SU-DHL-6 (cell line): ENCODE measurements around the gene PCK2.

ENCODE experiments used
- H2AFZ ChIP-seq: fragments of 200-600 bp; sonication (generic); 2 replicates; pipeline ENCODE4 v1.6.1; 2014; ENCODE audit warnings: low read depth, mild to moderate bottlenecking, moderate library complexity, mixed read lengths, antibody characterized with exemption, low read length; ENCODE audit not compliant: severe bottlenecking
- H3F3A ChIP-seq: fragments of 200-600 bp; shearing (Covaris generic); 2 replicates; pipeline ENCODE4 v1.6.0; 2016; ENCODE audit warnings: antibody characterized with exemption, mild to moderate bottlenecking; ENCODE audit not compliant: insufficient read depth
- H3K27ac ChIP-seq: fragments of 200-600 bp; sonication (generic); 2 replicates; pipeline ENCODE4 v1.5.1; 2016; ENCODE audit warnings: low read depth, mild to moderate bottlenecking, low read length, moderate library complexity, mixed read lengths
- H3K27me3 ChIP-seq: fragments of 200-600 bp; sonication (generic), shearing (Covaris generic); 2 replicates; pipeline ENCODE4 v1.6.0; 2014; ENCODE audit warnings: mild to moderate bottlenecking, low read length
- H3K36me3 ChIP-seq: fragments of 200-600 bp; sonication (generic); 2 replicates; pipeline ENCODE4 v1.6.1; 2014; ENCODE audit warnings: mild to moderate bottlenecking, low read length, mixed read lengths
- H3K4me2 ChIP-seq: fragments of 300-600, 200-600 bp; shearing (Covaris generic), sonication (generic); 2 replicates; pipeline ENCODE4 v1.6.0; 2014; ENCODE audit warnings: low read length, low read depth, mild to moderate bottlenecking; ENCODE audit not compliant: poor library complexity, severe bottlenecking
- H3K4me3 ChIP-seq: fragments of 200-600 bp; sonication (generic); 2 replicates; pipeline ENCODE4 v1.5.1; 2014; ENCODE audit warnings: antibody characterized with exemption, low read length, mild to moderate bottlenecking, mixed read lengths; ENCODE audit not compliant: insufficient read depth, poor library complexity, severe bottlenecking
- H3K79me2 ChIP-seq: fragments of 200-600 bp; sonication (generic); 2 replicates; pipeline ENCODE4 v1.6.1; 2014; ENCODE audit warnings: mild to moderate bottlenecking, low read length, moderate library complexity; ENCODE audit not compliant: insufficient read depth
- H3K9ac ChIP-seq: fragments of 200-600 bp; sonication (generic); 2 replicates; pipeline ENCODE4 v1.7.0; 2014; ENCODE audit warnings: mild to moderate bottlenecking, low read length
- H3K9me2 ChIP-seq: fragments of 200-600 bp; sonication (generic); replicated peaks from 2 replicates; pipeline ENCODE4 v1.6.1; 2014; ENCODE audit warnings: low read length; ENCODE audit not compliant: insufficient read depth
- H3K9me3 ChIP-seq: fragments of 200-600 bp; sonication (generic); 2 replicates; pipeline ENCODE4 v1.6.1; 2014; ENCODE audit warnings: low read length, mixed read lengths; ENCODE audit not compliant: insufficient read depth
- H4K20me1 ChIP-seq: fragments of 200-600 bp; sonication (generic); 2 replicates; pipeline ENCODE4 v1.6.1; 2014; ENCODE audit warnings: low read depth, mild to moderate bottlenecking, antibody characterized with exemption, low read length, moderate library complexity, mixed read lengths
- EZH2phosphoT487 ChIP-seq: fragments of 200-600 bp; sonication (generic), shearing (Covaris generic); conservative IDR thresholded peaks from 2 replicates; pipeline ENCODE4 v1.6.1; 2018; ENCODE audit warnings: mild to moderate bottlenecking, antibody characterized with exemption, low read length, moderate library complexity, mixed read lengths
- TF ChIP-seq, protein P1 (sequence below): fragments of 200-600 bp; sonication (generic); IDR thresholded peaks from one replicate; pipeline ENCODE4 v1.5.1; 2017; ENCODE audit warnings: antibody characterized with exemption, mild to moderate bottlenecking, low read length, moderate library complexity; ENCODE audit not compliant: insufficient read depth, poor library complexity, severe bottlenecking

Gene PCK2

GRCh38 chr14:24063263-24063836 is 30.8 kb upstream of the PCK2 start:
- Histone ChIP-seq H3K9me2 (no peaks in the 10 kb centered on the region), H3F3A (no peaks in the 10 kb centered on the region), H3K27ac (no peak overlapping the region), H3K4me3 (no peak overlapping the region), H3K27me3 (no peaks in the 10 kb centered on the region), H3K4me2 (no peak overlapping the region), H3K79me2 (no peaks in the 10 kb centered on the region), H3K9me3 (no peaks in the 10 kb centered on the region), H4K20me1 (no peaks in the 10 kb centered on the region), H3K9ac (no peak overlapping the region), H2AFZ (no peak overlapping the region), H3K36me3 (no peaks in the 10 kb centered on the region)
- TF ChIP-seq, protein P1, sequence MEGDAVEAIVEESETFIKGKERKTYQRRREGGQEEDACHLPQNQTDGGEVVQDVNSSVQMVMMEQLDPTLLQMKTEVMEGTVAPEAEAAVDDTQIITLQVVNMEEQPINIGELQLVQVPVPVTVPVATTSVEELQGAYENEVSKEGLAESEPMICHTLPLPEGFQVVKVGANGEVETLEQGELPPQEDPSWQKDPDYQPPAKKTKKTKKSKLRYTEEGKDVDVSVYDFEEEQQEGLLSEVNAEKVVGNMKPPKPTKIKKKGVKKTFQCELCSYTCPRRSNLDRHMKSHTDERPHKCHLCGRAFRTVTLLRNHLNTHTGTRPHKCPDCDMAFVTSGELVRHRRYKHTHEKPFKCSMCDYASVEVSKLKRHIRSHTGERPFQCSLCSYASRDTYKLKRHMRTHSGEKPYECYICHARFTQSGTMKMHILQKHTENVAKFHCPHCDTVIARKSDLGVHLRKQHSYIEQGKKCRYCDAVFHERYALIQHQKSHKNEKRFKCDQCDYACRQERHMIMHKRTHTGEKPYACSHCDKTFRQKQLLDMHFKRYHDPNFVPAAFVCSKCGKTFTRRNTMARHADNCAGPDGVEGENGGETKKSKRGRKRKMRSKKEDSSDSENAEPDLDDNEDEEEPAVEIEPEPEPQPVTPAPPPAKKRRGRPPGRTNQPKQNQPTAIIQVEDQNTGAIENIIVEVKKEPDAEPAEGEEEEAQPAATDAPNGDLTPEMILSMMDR = no peak
- no peak for TF ChIP-seq EZH2phosphoT487

GRCh38 chr14:24064091-24064795 is 29.9 kb upstream of the PCK2 start:
- H3K4me2 ChIP-seq = no peak overlapping the region
- H2AFZ ChIP-seq = no peak overlapping the region
- no peaks in the 10 kb centered on the region for H3K9me2 ChIP-seq
- H4K20me1 ChIP-seq = no peaks in the 10 kb centered on the region
- no peak overlapping the region for H3K27ac ChIP-seq
- H3K79me2 ChIP-seq = no peaks in the 10 kb centered on the region
- H3K27me3 ChIP-seq = no peaks in the 10 kb centered on the region
- no peak overlapping the region for H3K4me3 ChIP-seq
- TF ChIP-seq, protein P1 = no peak
- no peak for TF ChIP-seq EZH2phosphoT487
- H3K9ac ChIP-seq = no peak overlapping the region
- no peaks in the 10 kb centered on the region for H3F3A ChIP-seq
- H3K9me3 ChIP-seq = no peaks in the 10 kb centered on the region
- no peaks in the 10 kb centered on the region for H3K36me3 ChIP-seq

DNA sequence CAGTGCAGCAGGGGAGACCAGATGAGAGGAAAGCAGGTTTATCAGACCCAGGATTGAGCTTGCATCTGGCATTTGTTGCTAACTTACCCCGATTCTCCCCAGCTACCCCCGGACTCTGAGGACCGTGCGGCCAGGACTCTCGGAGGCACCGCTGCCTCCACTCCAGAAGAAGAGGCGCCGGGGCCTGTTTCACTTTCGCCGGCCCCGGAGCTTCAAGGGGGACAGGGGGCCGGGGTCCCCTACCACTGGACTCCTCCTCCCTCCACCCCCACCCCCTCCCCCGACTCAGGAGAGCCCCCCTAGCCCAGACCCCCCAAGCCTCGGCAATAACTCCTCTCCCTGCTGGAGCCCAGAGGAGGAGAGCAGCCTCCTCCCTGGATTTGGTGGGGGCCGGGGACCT is 29.3 kb upstream of the PCK2 start:
- no peaks in the 10 kb centered on the region for H3K9me3 ChIP-seq
- no peak overlapping the region for H3K27ac ChIP-seq
- H3K27me3 ChIP-seq = no peaks in the 10 kb centered on the region
- H3K9me2 ChIP-seq = no peaks in the 10 kb centered on the region
- TF ChIP-seq, protein P1 = no peak
- no peak for TF ChIP-seq EZH2phosphoT487
- no peak overlapping the region for H3K9ac ChIP-seq
- no peak overlapping the region for H3K4me3 ChIP-seq
- H2AFZ ChIP-seq = no peak overlapping the region
- no peak overlapping the region for H3K4me2 ChIP-seq
- no peaks in the 10 kb centered on the region for H4K20me1 ChIP-seq
- H3K36me3 ChIP-seq = no peaks in the 10 kb centered on the region
- H3F3A ChIP-seq = no peaks in the 10 kb centered on the region
- H3K79me2 ChIP-seq = no peaks in the 10 kb centered on the region
